ENCODE data around the gene UNC93A.
"Not testable (repeated sequence)": the region's sequence is repeated elsewhere in the genome, so short reads cannot be mapped to it uniquely, and the experiment has no call there.

UNC93A gene

DNA sequence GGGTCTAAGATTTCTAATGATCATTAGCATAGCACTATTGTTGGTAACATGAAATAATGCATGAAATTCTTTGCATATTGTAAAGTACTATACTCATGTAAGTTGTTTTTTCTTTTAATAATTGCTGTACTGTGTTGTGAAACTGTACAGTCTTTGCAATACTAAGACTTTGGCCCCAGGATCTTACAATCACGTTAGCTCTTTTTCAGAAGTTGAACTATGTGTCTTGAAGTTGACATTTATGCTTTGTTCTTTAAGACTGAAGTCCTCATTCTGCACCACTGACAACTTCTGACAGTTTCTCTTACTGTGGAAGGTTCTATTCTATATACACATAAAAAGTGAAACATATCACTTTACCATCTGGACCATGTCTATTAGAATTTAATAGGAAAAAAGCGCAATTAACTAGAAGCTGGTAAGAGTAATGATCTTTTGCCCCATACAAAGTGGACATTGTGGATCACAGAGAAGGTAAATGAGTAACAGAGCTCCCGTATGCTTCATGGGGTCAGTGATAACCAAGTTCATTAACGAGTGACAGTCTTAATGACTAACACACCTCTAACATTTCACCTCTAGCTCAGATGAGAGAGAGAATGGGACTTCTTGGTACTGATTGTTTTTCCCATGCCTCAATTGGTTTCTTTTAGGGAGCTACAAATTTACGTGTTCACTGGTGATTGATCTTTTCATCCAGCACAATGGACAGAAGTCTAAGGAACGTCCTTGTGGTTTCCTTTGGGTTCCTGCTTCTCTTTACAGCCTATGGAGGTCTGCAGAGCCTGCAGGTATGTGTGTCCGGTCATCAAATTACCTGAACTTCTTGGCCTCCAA is at the start of gene UNC93A:
TSS of gene UNC93A (plus strand) at position 530 of the 837 bp plus-strand sequence. CDS start at position 705, 175 bp downstream.
- DNase-seq (ENCODE audit: low spot score) = no peak

DNA sequence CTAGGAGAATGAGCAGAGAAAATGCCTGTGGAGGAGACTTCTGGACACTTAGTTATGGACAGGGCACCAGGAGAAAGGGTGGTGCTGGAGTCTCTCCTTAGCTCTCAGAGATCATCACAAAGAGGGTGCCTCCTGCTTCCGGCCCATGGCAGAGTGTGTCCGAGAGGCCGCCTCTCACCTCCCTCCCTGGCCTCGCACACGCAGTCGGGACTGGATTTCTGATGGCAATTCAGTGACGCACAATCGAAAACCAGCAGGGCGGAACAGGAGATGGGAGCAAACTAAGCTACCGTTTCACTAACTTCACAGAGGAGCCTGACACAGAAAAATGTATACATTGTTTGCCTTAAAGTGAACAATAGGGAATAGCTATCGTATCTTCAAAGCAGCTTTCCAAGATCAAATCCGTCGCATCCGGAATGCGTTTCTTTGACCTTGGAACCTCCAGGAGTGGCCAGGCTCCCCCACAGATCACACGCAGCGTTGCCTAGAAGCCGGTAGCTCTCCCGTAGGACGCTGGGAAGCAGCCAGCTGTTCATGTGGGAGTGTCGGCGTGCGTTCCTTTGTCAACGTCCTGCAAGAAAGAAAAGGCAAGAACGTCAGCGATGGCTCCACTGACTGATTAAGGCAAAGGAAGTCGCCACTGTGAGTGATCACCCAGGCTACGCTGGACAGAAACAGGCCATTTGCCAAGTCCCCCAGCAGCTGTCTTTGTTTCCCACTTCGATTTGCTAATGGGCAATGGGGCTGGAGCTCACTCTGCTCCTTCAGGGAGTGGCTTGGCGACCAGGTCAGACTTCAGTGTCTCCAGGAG is 49.6 kb upstream of the UNC93A start:
- not testable (repeated sequence) for DNase-seq (ENCODE audit: low spot score)

DNA sequence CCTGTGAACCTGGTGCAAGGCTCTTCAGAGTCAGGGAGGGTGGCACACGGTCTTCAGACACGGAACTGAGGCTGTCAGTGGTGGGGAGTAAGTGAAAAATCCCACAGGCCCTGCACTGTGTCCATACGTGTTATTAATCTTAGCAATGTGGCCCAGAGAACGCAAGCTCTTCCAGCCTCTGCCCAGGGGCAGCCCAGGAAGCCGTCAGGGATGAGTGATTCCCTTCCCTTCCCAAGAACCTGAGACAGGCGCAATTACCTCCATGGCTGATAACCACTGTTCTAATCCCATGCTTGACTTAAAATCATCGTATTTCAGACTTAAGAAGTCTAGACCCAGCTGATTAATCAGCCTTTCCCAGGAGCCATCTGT is 49.0 kb upstream of the UNC93A start:
- not testable (repeated sequence) for DNase-seq (ENCODE audit: low spot score)

DNA sequence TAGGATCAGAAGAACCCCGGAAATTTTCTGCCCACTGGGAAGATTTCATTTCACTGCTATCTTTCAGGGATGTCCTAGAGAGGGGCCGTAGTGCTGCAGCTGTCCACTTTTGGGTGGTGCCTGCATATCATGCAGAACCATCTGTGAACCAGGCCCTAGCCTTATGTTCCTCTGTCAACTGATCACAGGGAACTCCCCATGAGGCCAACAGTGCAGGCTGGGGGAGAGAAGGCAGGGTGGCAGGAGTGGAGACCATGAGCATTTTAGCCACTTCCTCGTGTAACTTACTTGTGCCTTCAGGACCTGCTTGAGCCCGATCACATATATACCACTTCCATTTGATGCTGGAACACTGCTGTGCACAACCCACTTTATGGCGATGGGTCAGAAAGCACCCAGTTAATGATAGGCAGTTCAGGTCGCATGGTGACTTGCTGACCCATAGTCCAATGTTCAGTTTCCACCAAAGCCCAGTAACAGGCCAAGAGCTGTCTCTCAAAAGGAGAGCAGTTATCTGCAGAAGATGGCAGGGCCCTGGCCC is 48.5 kb upstream of the UNC93A start:
- not testable (repeated sequence) for DNase-seq (ENCODE audit: low spot score)

DNA sequence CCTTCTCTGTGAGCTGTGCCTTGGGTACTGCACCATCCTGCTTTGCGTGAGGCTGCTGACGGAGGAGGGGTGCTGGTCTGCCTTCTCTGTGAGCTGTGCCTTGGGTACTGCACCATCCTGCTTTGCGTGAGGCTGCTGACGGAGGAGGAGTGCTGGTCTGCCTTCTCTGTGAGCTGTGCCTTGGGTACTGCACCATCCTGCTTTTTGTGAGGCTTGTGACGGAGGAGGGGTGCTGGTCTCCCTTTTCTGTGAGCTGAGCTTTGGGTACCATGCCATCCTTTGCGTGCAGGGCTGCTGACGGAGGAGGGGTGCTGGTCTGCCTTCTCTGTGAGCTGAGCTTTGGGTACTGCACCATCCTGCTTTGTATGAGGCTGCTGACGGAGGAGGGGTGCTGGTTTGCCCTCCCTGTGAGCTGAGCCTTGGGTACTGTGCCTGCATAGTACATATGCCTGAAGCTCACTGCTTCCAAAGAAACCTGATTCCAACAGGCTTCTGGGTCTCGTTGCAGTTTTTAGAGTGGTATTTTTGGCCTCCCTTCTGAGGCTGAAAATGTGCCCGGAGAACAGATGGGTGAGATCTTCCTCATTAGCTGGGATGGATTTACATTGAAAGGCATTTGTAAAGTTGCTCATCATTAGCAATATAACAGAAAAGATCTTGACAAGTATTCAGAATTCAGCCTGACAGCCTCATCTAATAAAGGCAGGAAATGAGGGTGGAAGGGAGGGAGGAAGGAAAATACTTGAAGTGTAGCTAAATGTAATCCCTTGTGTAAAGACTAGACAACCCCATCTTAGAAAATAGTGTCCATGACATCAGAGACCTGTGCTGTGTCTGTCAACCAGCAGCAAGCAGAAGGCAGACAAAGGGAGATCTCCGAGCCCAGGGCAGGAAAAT is 46.8 kb upstream of the UNC93A start:
- DNase-seq (ENCODE audit: low spot score) = no peak

DNA sequence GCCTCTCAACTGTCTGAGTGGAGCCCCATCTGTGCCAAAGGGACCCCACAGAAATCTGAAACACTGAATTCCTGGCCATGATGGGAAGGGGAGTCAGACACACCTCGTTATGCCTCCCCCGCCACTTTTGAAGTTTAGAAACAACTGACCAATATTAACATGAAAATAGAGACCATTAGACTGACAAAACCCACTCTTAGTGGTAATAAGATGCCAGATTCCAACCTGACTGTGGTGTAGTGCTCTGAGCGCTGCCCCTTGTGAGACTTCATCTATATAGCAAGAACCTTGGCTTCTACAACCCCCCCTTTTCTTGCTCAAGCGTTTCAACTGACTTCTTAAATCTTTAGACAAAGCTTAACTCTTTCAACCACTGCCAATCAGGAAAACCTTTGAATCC is 46.1 kb upstream of the UNC93A start:
- no peak for DNase-seq (ENCODE audit: low spot score)

DNA sequence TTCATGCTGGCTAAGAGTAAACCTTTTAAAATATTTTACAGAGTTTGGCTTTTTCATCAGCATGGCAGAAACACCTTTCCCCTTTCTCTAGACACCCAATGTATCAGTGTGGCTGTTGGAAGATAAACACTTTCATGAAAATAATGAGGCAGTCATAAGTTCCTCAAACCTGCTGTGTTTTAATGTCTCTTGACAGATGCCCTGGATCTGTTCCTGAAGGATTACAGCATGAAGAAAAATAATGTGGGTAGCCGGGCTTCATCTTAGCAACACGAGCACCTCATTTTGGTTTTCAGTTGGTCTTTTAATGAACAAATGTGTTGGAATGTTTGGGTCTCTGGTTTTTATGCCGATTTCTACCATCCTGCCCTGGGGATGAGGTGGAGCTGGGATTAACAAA is 45.5 kb upstream of the UNC93A start:
- no peak for DNase-seq (ENCODE audit: low spot score)

DNA sequence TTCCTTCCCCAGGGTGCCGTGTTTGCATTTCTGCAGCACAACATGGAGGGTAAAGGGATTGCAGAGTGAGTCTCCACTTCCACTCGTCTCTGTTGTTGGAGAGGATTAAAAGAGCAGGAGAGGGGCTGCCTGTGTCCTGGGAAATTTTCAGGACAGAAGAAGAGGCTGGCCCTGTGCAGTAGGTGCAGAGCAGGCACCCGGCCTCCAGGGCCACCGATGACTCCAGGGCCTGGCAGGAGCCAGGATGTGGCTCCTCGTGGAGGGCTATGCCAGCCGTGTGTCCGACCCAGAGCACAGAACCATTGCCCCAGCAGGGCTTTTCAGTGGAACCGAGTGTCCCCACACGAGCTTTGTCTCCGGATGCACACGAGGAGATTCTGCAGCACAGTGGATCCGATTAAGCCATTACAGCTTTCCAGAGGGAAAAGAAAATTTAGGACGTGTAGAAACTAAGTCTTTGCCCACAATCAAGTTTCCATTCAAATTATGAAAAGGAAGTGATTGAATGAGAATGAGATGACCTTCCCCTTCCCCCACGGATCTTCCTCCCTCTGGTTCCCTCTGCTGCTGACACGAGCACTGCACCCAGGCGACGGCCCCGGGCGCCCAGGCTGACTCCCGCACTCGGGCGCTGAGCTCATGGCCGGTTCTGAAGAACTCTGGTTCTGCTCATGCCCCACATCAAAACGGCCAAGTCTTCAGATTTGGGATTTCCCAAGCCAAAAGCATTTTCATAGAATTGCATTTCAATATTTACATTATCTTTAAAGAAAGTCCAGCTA is 43.1 kb upstream of the UNC93A start:
- no peak for DNase-seq (ENCODE audit: low spot score)

DNA sequence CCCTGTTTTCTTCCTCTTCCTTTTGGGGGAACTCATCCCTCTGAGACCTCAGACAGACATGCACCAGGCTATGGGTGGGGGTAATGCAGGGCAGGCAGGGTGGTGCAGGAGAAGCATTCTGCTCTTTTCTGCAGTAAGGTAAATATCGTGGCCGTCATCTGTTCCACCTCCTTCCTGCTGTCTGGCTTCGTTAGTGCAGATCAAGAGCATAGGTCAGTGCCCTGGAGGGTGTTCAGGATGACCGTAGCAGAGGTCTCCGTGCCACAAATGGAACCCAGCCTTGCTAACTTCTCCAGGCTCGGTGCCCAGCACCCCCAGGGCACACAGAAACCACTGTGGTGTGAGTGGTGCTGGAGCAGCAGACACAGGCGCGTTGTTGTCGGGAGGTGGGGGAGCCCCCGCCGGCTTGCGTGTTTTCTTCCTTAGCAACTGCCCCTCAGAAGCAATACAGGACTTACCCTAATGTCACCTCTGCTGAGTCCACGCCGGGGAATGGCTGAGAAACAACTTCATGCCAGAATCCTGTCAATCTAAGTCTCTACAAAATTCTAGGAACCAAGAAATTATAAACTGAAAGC is 42.1 kb upstream of the UNC93A start:
- not testable (repeated sequence) for DNase-seq (ENCODE audit: low spot score)

DNA sequence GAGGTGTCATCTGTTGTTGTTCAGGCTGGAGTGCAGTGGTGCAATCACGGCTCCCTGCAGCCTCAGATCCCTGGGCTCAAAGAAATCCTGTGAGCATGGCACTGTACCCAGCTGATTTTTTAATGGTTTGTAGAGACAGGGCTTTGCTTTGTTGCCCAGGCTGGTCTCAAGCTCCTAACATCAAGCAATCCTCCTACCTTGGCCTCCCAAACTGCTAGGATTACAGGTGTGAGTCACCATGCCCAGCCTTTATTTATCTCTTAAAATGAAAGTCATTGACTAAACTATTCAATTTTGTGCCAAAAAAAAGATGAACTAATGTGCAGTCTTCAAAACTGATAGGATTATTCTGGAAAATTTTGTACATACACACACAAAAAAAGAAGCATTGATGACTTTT is 38.8 kb upstream of the UNC93A start:
- DNase-seq (ENCODE audit: low spot score) = no peak

DNA sequence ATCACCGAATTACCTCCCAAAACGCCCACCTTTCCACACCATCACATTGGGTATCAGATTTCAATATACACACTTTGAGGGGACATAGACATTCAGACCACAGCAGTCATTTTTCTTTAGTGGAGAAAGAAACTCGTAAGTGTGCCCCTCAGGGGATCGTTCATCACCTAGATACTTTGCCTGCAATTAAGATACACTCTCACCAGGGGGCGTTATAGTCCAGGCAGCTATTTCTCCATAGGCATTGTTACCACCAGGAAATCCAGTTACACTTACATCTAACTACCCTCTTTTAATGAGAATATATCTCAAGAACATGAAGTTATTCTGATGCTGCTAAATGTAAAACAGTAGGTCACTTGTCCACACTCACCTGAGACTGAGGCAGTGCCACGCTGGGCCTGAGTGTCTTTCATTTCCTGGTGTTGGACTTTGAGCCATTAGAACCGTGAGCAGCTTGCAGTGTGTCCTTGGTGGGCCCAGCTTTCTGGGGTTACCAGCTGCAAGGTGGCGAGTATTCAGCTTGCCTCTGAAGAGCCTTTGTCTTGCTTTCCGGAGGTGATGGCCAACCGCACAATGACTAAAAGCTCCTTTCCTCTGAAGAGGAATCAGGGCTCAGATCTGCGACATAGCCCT is 35.1 kb upstream of the UNC93A start:
- DNase-seq (ENCODE audit: low spot score) = no peak

DNA sequence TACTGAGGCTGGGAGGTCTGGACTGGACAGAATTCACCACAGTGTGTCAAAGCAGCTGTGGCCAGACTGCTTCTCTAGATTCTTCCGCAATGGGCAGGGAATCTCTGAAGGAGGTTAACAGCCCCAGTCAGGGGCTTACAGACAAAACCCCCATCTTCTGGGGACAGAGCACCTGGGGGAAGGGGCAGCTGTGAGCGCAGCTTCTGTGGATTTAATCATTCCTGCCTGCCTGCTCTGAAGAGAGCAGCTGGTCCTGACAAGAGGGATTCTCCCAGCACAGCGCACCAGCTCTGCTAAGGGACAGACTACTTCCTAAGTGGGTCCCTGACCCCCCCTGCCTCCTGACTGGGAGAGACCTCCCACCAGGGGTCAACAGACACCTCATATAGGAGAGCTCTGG is 32.5 kb upstream of the UNC93A start:
- DNase-seq (ENCODE audit: low spot score) = no peak

DNA sequence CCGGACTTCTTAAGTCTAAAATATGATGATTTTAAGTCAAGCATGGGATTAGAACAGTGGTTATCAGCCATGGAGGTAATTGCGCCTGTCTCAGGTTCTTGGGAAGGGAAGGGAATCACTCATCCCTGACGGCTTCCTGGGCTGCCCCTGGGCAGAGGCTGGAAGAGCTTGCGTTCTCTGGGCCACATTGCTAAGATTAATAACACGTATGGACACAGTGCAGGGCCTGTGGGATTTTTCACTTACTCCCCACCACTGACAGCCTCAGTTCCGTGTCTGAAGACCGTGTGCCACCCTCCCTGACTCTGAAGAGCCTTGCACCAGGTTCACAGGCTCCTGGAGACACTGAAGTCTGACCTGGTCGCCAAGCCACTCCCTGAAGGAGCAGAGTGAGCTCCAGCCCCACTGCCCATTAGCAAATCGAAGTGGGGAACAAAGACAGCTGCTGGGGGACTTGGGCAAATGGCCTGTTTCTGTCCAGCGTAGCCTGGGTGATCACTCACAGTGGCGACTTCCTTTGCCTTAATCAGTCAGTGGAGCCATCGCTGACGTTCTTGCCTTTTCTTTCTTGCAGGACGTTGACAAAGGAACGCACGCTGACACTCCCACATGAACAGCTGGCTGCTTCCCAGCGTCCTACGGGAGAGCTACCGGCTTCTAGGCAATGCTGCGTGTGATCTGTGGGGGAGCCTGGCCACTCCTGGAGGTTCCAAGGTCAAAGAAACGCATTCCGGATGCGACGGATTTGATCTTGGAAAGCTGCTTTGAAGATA is 24.9 kb upstream of the UNC93A start:
- not testable (repeated sequence) for DNase-seq (ENCODE audit: low spot score)

DNA sequence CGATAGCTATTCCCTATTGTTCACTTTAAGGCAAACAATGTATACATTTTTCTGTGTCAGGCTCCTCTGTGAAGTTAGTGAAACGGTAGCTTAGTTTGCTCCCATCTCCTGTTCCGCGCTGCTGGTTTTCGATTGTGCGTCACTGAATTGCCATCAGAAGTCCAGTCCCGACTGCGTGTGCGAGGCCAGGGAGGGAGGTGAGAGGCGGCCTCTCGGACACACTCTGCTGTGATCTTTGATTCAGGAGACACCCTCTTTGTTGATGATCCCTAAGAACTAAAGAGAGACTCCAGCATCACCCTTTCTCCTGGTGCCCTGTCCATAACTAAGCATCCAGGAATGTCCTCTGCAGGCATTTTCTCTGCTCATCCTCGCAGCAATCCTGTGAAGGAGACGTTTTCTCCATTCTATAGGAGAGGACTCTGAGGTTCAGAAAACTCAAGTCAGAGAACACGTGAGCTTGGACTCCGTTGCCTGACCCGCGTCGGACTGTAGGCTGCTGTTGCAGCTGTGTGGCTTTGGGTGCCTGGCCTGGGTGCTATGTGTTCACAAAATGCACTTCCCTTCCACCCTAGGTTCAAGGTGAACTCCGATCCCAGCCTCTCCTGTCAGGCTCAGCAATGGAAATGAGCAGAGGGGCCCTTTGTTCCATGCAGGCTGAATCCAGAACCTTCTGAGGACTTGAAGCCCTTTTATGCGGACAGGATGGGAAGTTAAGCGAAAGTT is 24.1 kb upstream of the UNC93A start:
- DNase-seq (ENCODE audit: low spot score) = no peak

DNA sequence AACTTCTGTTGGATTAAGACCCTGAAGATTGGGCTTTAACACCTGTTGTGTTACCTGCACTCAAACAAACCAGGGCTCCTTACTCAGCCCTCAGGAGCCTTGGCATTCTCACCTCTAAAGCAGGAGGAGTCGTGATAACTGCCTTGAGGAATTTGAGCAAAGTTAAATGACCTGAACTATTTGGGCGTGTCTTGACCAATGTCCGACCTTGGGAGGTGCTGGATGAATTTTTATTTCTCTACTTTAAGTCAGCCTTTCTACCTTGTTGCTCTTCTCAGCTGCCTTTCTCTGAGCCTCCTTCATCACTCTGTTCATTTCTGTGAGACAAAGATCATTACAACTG is 23.6 kb upstream of the UNC93A start:
- DNase-seq (ENCODE audit: low spot score) = not testable (repeated sequence)

DNA sequence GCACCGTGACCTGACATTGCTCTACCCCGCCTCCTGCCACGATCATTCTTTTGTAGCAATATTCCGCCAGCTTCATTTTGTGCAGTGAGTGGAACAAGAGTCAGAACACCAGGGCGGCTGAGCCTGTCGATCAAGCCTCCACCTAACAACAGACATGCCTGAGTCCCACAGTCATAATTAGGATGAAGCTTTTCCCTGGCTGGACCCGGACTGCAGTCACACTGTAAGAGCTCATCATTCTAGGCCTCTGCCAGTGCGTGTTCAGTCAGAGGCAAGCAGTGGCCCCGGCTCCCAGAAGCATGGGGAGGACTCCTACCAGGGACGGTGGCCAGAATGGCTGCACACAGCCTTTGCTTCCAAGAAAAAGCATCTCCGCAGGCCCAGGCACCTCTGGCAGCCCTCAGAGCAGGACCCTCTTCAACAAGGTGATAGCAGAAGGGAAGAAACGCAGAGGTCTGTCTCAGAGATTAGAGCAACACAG is 23.2 kb upstream of the UNC93A start:
- no peak for DNase-seq (ENCODE audit: low spot score)

DNA sequence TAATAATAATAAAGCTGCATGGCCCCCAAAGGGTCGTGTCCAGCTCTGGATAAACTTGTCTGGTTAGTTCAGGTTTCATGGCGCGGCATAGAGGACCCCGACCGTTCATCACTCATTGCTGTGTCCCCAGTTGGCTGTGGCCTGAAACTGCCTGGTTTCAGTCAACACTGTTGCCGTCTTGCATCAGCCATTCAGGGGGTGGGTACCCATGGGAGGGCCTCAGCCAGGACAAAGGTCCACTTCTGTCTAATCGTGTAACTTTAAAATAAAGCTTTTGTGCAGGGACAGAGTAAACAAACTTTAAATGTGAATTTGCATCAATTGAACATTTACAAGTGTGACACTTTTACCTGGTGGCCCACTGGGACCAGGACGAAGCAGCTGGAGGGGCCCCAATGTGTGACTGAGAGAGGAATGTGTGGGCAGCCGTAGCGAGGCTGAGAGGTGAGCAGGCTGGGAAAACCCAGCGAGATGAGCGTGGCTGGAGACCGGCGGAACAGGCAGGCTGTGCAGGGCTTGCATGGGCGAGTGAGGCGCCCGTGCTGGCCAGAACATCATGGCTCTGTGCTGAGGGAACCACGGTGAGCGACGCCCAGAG is 22.3 kb upstream of the UNC93A start:
- peak; percentile 65 for DNase-seq (ENCODE audit: low spot score)

Measured in HuH-7.5 (cell line).